Measurements from ENCODE around the gene CARD14. TPM values are rescaled to one million over a fixed set of nuclear protein-coding genes. Genes with fewer than 3 reads are reported as not detected.

The CARD14 gene
- total RNA-seq, 3 donors from 2014 or later (not counting 1 experiment from before 2014, with no cell fraction given): 0.12 to 0.38 TPM; not detected in 1

DNA sequence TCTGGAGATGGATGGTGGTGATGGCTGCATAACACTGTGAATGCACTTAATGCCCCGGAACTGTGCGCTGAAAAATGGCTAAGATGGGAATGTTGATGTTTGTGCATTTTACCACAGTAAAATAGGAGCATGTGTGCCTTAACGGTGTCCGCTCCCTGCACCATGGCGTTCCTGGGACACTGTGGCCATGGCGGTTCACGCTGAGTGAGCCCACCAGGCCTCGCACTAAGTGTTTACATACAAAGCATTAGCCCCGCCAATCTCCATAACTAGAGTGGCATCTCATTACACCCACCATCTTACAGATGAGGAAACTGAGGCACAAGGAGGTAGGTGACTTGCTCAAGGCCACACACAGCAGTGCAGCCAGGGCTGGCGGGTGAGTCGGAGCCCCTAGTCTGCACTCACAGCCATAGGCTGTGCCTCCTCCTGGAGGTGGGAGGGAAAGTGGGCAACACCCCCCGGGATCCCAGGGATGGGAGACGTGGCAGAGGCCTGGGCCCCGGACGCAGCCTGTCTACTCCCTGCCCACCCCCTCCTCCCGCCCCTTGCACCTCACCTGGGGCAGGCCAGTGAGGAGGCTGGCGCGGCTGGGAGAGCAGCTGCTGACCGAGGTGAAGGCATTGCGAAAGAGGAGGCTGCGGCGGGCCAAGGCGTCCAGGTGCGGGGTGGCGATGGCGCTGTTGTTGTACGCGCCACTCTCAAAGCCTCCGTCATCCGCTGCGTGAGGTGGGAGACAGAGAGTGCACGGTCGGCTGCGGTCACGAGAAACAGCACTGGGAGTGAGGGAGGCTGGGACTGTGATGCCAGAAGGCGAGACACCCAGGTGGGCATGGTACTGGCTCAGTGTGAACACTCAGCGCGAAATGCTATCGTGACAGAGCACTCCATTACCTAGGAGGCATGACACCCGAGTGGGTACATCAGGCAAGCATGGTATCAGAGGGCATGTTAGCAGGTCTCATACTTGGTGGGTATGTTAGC, 46.9 kb downstream of the CARD14 start:
- no peaks in the 10 kb centered on the region for H3K27me3 ChIP-seq (ENCODE audit: control insufficient read depth, insufficient read depth, low read length)
- no peaks in the 10 kb centered on the region for H3K9me3 Mint-ChIP-seq
- no peak overlapping the region for H3K4me3 Mint-ChIP-seq
- DNase-seq (no peak), ATAC-seq (no peak)
- TF ChIP-seq CTCF (IDR thresholded peaks at IDR 0.05): no peak
- H3K9me3 ChIP-seq (ENCODE audit: control insufficient read depth, insufficient read depth, low read length): no peaks in the 10 kb centered on the region
- H3K4me3 ChIP-seq (ENCODE audit: low read length): no peak overlapping the region
- WGBS (ENCODE audit: insufficient coverage): 98% methylated on average over 40 of the region's 40 CpGs
- peak overlapping the region in 1 of 2 donors; percentile 95 for H3K27ac Mint-ChIP-seq
- H3K27ac ChIP-seq (ENCODE audit: low read length): no peak overlapping the region
- H3K27me3 Mint-ChIP-seq (ENCODE audit: low read depth in 2 of 2): no peaks in the 10 kb centered on the region
- intact Hi-C loops (cut with micrococcal nuclease): no loop called here
- H3K4me1 ChIP-seq (ENCODE audit: control insufficient read depth, insufficient read depth, low read length): peaks cover 52% of the 10 kb centered on the region
- peaks cover 42% of the 10 kb centered on the region for H3K36me3 ChIP-seq (ENCODE audit: control insufficient read depth, insufficient read depth, low read length)
- H3K36me3 Mint-ChIP-seq: no peaks in the 10 kb centered on the region
- peaks cover 25 to 33% of the 10 kb centered on the region in 2 donors for H3K4me1 Mint-ChIP-seq

GRCh38 chr17:80217703-80218362, 48.0 kb downstream of the CARD14 start:
- 88% methylated on average over 13 of the region's 13 CpGs for WGBS (ENCODE audit: insufficient coverage)
- TF ChIP-seq CTCF (IDR thresholded peaks at IDR 0.05): no peak
- Mint-ChIP-seq H3K36me3 (no peaks in the 10 kb centered on the region), H3K27me3 (ENCODE audit: low read depth in 2 of 2) (no peaks in the 10 kb centered on the region), H3K9me3 (no peaks in the 10 kb centered on the region), H3K27ac (peak overlapping the region in 1 of 2 donors; percentile 95), H3K4me3 (peak overlapping the region; percentile 13), H3K4me1 (peaks cover 25 to 33% of the 10 kb centered on the region in 2 donors)
- intact Hi-C loops (cut with micrococcal nuclease): loop anchor here (2.0 kb wide), 1 partner anchor 47 kb away; no protein-coding TSS in a partner anchor
- Histone ChIP-seq H3K9me3 (ENCODE audit: control insufficient read depth, insufficient read depth, low read length) (no peaks in the 10 kb centered on the region), H3K27ac (ENCODE audit: low read length) (no peak overlapping the region), H3K4me1 (ENCODE audit: control insufficient read depth, insufficient read depth, low read length) (peaks cover 52% of the 10 kb centered on the region), H3K36me3 (ENCODE audit: control insufficient read depth, insufficient read depth, low read length) (peaks cover 33% of the 10 kb centered on the region), H3K27me3 (ENCODE audit: control insufficient read depth, insufficient read depth, low read length) (no peaks in the 10 kb centered on the region), H3K4me3 (ENCODE audit: low read length) (no peak overlapping the region)
- no peak for DNase-seq
- no peak for ATAC-seq

- intact Hi-C loops (cut with micrococcal nuclease): loop anchor here (2.0 kb wide), 1 partner anchor 46 kb away; no protein-coding TSS in a partner anchor
- no peak overlapping the region for H3K4me3 ChIP-seq (ENCODE audit: low read length)
- ATAC-seq (no peak), DNase-seq (no peak)
- Mint-ChIP-seq H3K4me3 (peak overlapping the region; percentile 89), H3K36me3 (no peaks in the 10 kb centered on the region), H3K27ac (peak overlapping the region; percentile 90 to 95), H3K27me3 (ENCODE audit: low read depth in 2 of 2) (no peaks in the 10 kb centered on the region), H3K9me3 (no peaks in the 10 kb centered on the region), H3K4me1 (peaks cover 25 to 39% of the 10 kb centered on the region in 2 donors)
- no peaks in the 10 kb centered on the region for H3K9me3 ChIP-seq (ENCODE audit: control insufficient read depth, insufficient read depth, low read length)
- no peak for TF ChIP-seq CTCF (IDR thresholded peaks at IDR 0.05)
- H3K27me3 ChIP-seq (ENCODE audit: control insufficient read depth, insufficient read depth, low read length): no peaks in the 10 kb centered on the region
- peaks cover 47% of the 10 kb centered on the region for H3K4me1 ChIP-seq (ENCODE audit: control insufficient read depth, insufficient read depth, low read length)
- WGBS (ENCODE audit: insufficient coverage): 91% methylated on average over 7 of the region's 7 CpGs
- H3K36me3 ChIP-seq (ENCODE audit: control insufficient read depth, insufficient read depth, low read length): peaks cover 30% of the 10 kb centered on the region
- H3K27ac ChIP-seq (ENCODE audit: low read length): no peak overlapping the region
Observed at GRCh38 chr17:80218391-80218790, 48.6 kb downstream of the CARD14 start.
